HUES64 (cell line): ENCODE results near the gene TVP23A.

Experiments used
- H3K27ac ChIP-seq: 2 replicates; pipeline ENCODE4 v1.7.0; 2013; ENCODE audit warnings: low read depth, low read length, inconsistent platforms
- H3K27me3 ChIP-seq: 2 replicates; pipeline ENCODE4 v1.6.1; 2013; ENCODE audit warnings: mild to moderate bottlenecking, low read length; ENCODE audit not compliant: insufficient read depth
- H3K36me3 ChIP-seq: 2 replicates; pipeline ENCODE4 v1.6.1; 2013; ENCODE audit warnings: mild to moderate bottlenecking, low read length; ENCODE audit not compliant: insufficient read depth
- H3K4me1 ChIP-seq: 2 replicates; pipeline ENCODE4 v1.6.1; 2013; ENCODE audit warnings: mild to moderate bottlenecking, low read length, moderate library complexity; ENCODE audit not compliant: insufficient read depth
- H3K4me3 ChIP-seq: 2 replicates; pipeline ENCODE4 v1.5.1; 2013; ENCODE audit warnings: mild to moderate bottlenecking, low read length, moderate library complexity
- H3K9ac ChIP-seq: 2 replicates; pipeline ENCODE4 v1.6.1; 2013; ENCODE audit warnings: mild to moderate bottlenecking, low read depth, low read length
- H3K9me3 ChIP-seq: 2 replicates; pipeline ENCODE4 v1.6.1; 2013; ENCODE audit warnings: low read depth, low read length; ENCODE audit not compliant: insufficient read depth
- WGBS: fragments of 150-250, 120-280 bp; methylation state at CpG from one replicate; pipeline ENCODE4 v1.1.7; 2013; ENCODE audit warnings: missing lambda C conversion rate; 5-methylcytosine and 5-hydroxymethylcytosine counted together

The TVP23A gene

GRCh38 chr16:10729104-10730048 is 89.2 kb downstream of the TVP23A start:
- Histone ChIP-seq H3K4me3 (no peak overlapping the region), H3K27ac (no peak overlapping the region), H3K9ac (no peak overlapping the region), H3K9me3 (no peaks in the 10 kb centered on the region; the same call in 1 of the 2 replicates), H3K36me3 (no peaks in the 10 kb centered on the region), H3K4me1 (no peaks in the 10 kb centered on the region), H3K27me3 (no peaks in the 10 kb centered on the region)
- 80% methylated on average over 19 of the region's 19 CpGs for WGBS

- H3K9me3 ChIP-seq: no peaks in the 10 kb centered on the region
- WGBS: 85% methylated on average over 16 of the region's 16 CpGs
- no peak overlapping the region for H3K27ac ChIP-seq
- H3K36me3 ChIP-seq: no peaks in the 10 kb centered on the region
- H3K9ac ChIP-seq: no peak overlapping the region
- H3K27me3 ChIP-seq: no peaks in the 10 kb centered on the region
- no peaks in the 10 kb centered on the region for H3K4me1 ChIP-seq
- H3K4me3 ChIP-seq: no peak overlapping the region
These were observed 90.3 kb downstream of the TVP23A start for GRCh38 chr16:10728003-10728887.
